Kidney glomerular epithelial cell (primary cell): ENCODE data around the gene TDRD12.

Experiments
- DNase-seq: peaks from one replicate; lab custom pipeline; 2025; lab: John Stamatoyannopoulos, UW

The TDRD12 gene

GRCh38 chr19:32719611-32720059 lies at the start of gene TDRD12:
TDRD12 (plus strand) TSS chr19:32719767; CDS start chr19:32720073, 306 bp downstream.
- DNase-seq = no peak

- DNase-seq = no peak
Observed at GRCh38 chr19:32671883-32672593, 47.5 kb upstream of the TDRD12 start.

GRCh38 chr19:32672841-32673240 lies 46.7 kb upstream of the TDRD12 start:
- DNase-seq = no peak

- DNase-seq = no peak
Observed at GRCh38 chr19:32673573-32673972, 46.0 kb upstream of the TDRD12 start.

- DNase-seq = no peak
Observed at GRCh38 chr19:32674153-32674930, 45.2 kb upstream of the TDRD12 start.

- DNase-seq = peak; percentile 98
Observed at GRCh38 chr19:32674931-32675719, 44.4 kb upstream of the TDRD12 start, which contains the start of gene ANKRD27. ANKRD27 (minus strand) TSS chr19:32675180; CDS start chr19:32659015, 16,165 bp downstream.

- DNase-seq = peak; percentile 28
Observed at GRCh38 chr19:32675720-32676185, 43.8 kb upstream of the TDRD12 start, which contains the start of gene RGS9BP. RGS9BP (plus strand) TSS chr19:32675848; CDS start chr19:32676264, 416 bp downstream.

GRCh38 chr19:32676186-32676894 lies 43.2 kb upstream of the TDRD12 start:
- DNase-seq = no peak

- no peak for DNase-seq
Observed at GRCh38 chr19:32676895-32677359, 42.6 kb upstream of the TDRD12 start.

- no peak for DNase-seq
Observed at GRCh38 chr19:32677657-32678056, 41.9 kb upstream of the TDRD12 start.

GRCh38 chr19:32680986-32681385 lies 38.6 kb upstream of the TDRD12 start:
- no peak for DNase-seq

- DNase-seq = no peak
Observed at GRCh38 chr19:32682317-32682716, 37.2 kb upstream of the TDRD12 start.

- no peak for DNase-seq
Observed at GRCh38 chr19:32686847-32687475, 32.6 kb upstream of the TDRD12 start.

- DNase-seq = no peak
Observed at GRCh38 chr19:32687681-32688080, 31.9 kb upstream of the TDRD12 start.

- no peak for DNase-seq
Observed at GRCh38 chr19:32688311-32688710, 31.3 kb upstream of the TDRD12 start.

GRCh38 chr19:32691291-32691951 lies 28.1 kb upstream of the TDRD12 start, which contains the start of gene NUDT19:
NUDT19 (plus strand) TSS chr19:32691821; CDS start chr19:32691961, 140 bp downstream.
- peak; percentile 69 for DNase-seq

GRCh38 chr19:32691952-32692726 lies 27.4 kb upstream of the TDRD12 start:
- peak; percentile 26 for DNase-seq

- no peak for DNase-seq
Observed at GRCh38 chr19:32692727-32693061, 26.9 kb upstream of the TDRD12 start.
